ENCODE results near the gene AGL.

DNA sequence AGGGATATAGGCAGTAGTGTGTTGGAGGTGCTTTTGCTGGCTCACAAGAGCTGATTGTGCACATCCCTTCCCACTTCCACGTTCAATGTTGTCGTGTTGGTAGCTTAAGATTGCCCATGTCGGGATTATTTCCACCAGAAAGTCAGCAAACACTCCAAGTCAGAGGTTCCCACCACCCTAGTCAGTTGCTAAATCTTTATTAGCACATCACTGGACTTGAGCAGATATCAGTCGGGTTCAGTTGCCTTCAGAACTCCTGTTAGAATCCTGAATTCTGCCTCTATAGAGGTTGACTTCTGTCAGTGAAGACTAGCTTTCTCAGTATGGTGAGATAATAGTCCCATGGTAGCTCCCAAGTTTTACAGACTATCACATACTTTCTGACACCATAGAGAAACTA, 10.5 kb downstream of the AGL start:
- TF ChIP-seq CTCF (conservative IDR thresholded peaks at IDR 0.05; ENCODE audit: low read length) (no peak), EZH2phosphoT487 (IDR thresholded peaks at IDR 0.05; ENCODE audit: borderline replicate concordance, low read depth, low read length) (no peak)

Measured in OCI-LY7 (cell line).